ENCODE data around the gene GPC3. TPM values are rescaled to one million over a fixed set of nuclear protein-coding genes. Genes with fewer than 3 reads are reported as not detected.

Gene GPC3
- polyA plus RNA-seq, 1 of the 3 experiments (the other 2 are of a cell fraction): 1.4 TPM

DNA sequence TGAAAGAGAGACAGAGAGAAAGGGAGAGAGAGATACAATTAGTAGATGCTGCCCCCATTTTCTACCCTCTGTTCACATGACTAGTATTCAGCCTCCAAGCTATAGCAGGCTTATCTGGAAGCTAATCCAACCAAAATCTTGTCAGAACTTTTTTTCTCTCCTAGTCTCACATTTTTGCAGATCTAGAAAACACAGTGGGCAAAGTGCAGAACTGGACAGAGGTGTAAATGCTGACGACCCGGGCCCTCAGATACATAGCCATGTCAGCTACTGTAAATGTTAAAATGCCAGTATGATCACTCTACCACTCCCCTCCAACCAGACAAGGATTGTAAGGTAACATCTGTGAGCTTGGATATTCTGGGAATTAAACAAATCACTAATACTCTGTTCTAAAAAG lies 34.3 kb downstream of the GPC3 start:
- H3F3A ChIP-seq (replicated peaks; ENCODE audit: insufficient read depth): no peaks in the 10 kb centered on the region
- ChIA-PET CTCF (interaction anchor here (1.1 to 1.5 kb wide), 3 partner anchors 9 to 75 kb away, joined by 3 to 4 read pairs (median 3); no protein-coding TSS in a partner anchor), POLR2A (no interaction called here)
- 38% methylated on average over 2 of the region's 2 CpGs for WGBS (ENCODE audit: low lambda C conversion rate)
- no peaks in the 10 kb centered on the region for H3K79me2 ChIP-seq (ENCODE audit: insufficient read depth)
- H3K27ac ChIP-seq (ENCODE audit: low read depth in 2 of 2, low read length in 1 of 2): no peak overlapping the region
- H3K36me3 ChIP-seq (replicated peaks in 1 of 2; ENCODE audit: control insufficient read depth in 1 of 2, insufficient read depth in 2 of 2, low read length in 1 of 2): no peaks in the 10 kb centered on the region
- H3K9me3 ChIP-seq: no peaks in the 10 kb centered on the region
- no peak overlapping the region for H3K4me2 ChIP-seq
- no peak for DNase-seq
- TF ChIP-seq IRF3 (IDR thresholded peaks at IDR 0.05; ENCODE audit: low read depth, low read length) (no peak), NRF1 (IDR thresholded peaks at IDR 0.05; ENCODE audit: low read depth, low read length) (no peak), FOSL2 (IDR thresholded peaks at IDR 0.05; ENCODE audit: borderline replicate concordance, low read depth) (no peak), RFX5 (IDR thresholded peaks at IDR 0.05; ENCODE audit: low read length) (no peak), RCOR1 (IDR thresholded peaks at IDR 0.05; ENCODE audit: low read length) (no peak)
- TF ChIP-seq, protein P1, sequence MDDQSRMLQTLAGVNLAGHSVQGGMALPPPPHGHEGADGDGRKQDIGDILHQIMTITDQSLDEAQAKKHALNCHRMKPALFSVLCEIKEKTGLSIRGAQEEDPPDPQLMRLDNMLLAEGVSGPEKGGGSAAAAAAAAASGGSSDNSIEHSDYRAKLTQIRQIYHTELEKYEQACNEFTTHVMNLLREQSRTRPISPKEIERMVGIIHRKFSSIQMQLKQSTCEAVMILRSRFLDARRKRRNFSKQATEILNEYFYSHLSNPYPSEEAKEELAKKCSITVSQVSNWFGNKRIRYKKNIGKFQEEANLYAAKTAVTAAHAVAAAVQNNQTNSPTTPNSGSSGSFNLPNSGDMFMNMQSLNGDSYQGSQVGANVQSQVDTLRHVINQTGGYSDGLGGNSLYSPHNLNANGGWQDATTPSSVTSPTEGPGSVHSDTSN (IDR thresholded peaks at IDR 0.05): no peak
- TF ChIP-seq, protein P2, sequence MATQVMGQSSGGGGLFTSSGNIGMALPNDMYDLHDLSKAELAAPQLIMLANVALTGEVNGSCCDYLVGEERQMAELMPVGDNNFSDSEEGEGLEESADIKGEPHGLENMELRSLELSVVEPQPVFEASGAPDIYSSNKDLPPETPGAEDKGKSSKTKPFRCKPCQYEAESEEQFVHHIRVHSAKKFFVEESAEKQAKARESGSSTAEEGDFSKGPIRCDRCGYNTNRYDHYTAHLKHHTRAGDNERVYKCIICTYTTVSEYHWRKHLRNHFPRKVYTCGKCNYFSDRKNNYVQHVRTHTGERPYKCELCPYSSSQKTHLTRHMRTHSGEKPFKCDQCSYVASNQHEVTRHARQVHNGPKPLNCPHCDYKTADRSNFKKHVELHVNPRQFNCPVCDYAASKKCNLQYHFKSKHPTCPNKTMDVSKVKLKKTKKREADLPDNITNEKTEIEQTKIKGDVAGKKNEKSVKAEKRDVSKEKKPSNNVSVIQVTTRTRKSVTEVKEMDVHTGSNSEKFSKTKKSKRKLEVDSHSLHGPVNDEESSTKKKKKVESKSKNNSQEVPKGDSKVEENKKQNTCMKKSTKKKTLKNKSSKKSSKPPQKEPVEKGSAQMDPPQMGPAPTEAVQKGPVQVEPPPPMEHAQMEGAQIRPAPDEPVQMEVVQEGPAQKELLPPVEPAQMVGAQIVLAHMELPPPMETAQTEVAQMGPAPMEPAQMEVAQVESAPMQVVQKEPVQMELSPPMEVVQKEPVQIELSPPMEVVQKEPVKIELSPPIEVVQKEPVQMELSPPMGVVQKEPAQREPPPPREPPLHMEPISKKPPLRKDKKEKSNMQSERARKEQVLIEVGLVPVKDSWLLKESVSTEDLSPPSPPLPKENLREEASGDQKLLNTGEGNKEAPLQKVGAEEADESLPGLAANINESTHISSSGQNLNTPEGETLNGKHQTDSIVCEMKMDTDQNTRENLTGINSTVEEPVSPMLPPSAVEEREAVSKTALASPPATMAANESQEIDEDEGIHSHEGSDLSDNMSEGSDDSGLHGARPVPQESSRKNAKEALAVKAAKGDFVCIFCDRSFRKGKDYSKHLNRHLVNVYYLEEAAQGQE (IDR thresholded peaks at IDR 0.05; ENCODE audit: low read depth, low read length): no peak
- no peaks in the 10 kb centered on the region for H3K4me1 ChIP-seq (ENCODE audit: control insufficient read depth in 1 of 2, insufficient read depth in 2 of 2, low read depth in 1 of 2, low read length in 1 of 2)
- no peaks in the 10 kb centered on the region for H3K27me3 ChIP-seq (ENCODE audit: insufficient read depth)
- no peak overlapping the region for H2AFZ ChIP-seq (ENCODE audit: low read depth)
- no peak overlapping the region for H3K9ac ChIP-seq
- no peaks in the 10 kb centered on the region for H4K20me1 ChIP-seq (ENCODE audit: insufficient read depth)
- H3K9me2 ChIP-seq: no peaks in the 10 kb centered on the region
- H3K4me3 ChIP-seq (ENCODE audit: low read depth in 2 of 2, low read length in 1 of 2): no peak overlapping the region

- H3K9me3 ChIP-seq: no peaks in the 10 kb centered on the region
- DNase-seq: no peak
- H3F3A ChIP-seq (replicated peaks; ENCODE audit: insufficient read depth): no peaks in the 10 kb centered on the region
- ChIA-PET POLR2A (no interaction called here), CTCF (interaction anchor here (1.1 to 1.5 kb wide), 2 partner anchors 10 to 19 kb away, joined by 3 read pairs; no protein-coding TSS in a partner anchor)
- H3K9ac ChIP-seq: no peak overlapping the region
- H2AFZ ChIP-seq (ENCODE audit: low read depth): no peak overlapping the region
- no peaks in the 10 kb centered on the region for H4K20me1 ChIP-seq (ENCODE audit: insufficient read depth)
- H3K27me3 ChIP-seq (ENCODE audit: insufficient read depth): no peaks in the 10 kb centered on the region
- H3K4me2 ChIP-seq: no peak overlapping the region
- no peaks in the 10 kb centered on the region for H3K4me1 ChIP-seq (ENCODE audit: control insufficient read depth in 1 of 2, insufficient read depth in 2 of 2, low read depth in 1 of 2, low read length in 1 of 2)
- TF ChIP-seq JUND (IDR thresholded peaks at IDR 0.05) (no peak), ZBTB33 (IDR thresholded peaks at IDR 0.05; ENCODE audit: borderline replicate concordance, low read depth) (no peak), EZH2phosphoT487 (IDR thresholded peaks at IDR 0.05; ENCODE audit: borderline replicate concordance, low read depth) (no peak), MEF2A (IDR thresholded peaks at IDR 0.05; ENCODE audit: borderline replicate concordance, low read depth) (no peak), RCOR1 (IDR thresholded peaks at IDR 0.05; ENCODE audit: low read length) (no peak), RAD21 (IDR thresholded peaks at IDR 0.05; ENCODE audit: low read length) (no peak), SMC3 (IDR thresholded peaks at IDR 0.05; ENCODE audit: low read depth, low read length) (no peak), TCF12 (IDR thresholded peaks at IDR 0.05) (no peak), FOSL2 (IDR thresholded peaks at IDR 0.05; ENCODE audit: borderline replicate concordance, low read depth) (no peak), EP300 (IDR thresholded peaks at IDR 0.05; ENCODE audit: borderline replicate concordance in 1 of 2, low read depth in 1 of 2, low read length in 1 of 2) (no peak), NRF1 (IDR thresholded peaks at IDR 0.05; ENCODE audit: low read depth, low read length) (no peak), TEAD4 (IDR thresholded peaks at IDR 0.05; ENCODE audit: borderline replicate concordance, insufficient read depth) (no peak), YY1 (IDR thresholded peaks at IDR 0.05; ENCODE audit: low read depth) (no peak)
- TF ChIP-seq, protein P1 (IDR thresholded peaks at IDR 0.05): no peak
- TF ChIP-seq, protein P3, sequence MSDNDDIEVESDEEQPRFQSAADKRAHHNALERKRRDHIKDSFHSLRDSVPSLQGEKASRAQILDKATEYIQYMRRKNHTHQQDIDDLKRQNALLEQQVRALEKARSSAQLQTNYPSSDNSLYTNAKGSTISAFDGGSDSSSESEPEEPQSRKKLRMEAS (IDR thresholded peaks at IDR 0.05; ENCODE audit: low read depth): no peak
- 31% methylated on average over 3 of the region's 3 CpGs for WGBS (ENCODE audit: low lambda C conversion rate)
- H3K9me2 ChIP-seq: no peaks in the 10 kb centered on the region
- no peak overlapping the region for H3K27ac ChIP-seq (ENCODE audit: low read depth in 2 of 2, low read length in 1 of 2)
- no peak overlapping the region for H3K4me3 ChIP-seq (ENCODE audit: low read depth in 2 of 2, low read length in 1 of 2)
- H3K36me3 ChIP-seq (replicated peaks in 1 of 2; ENCODE audit: control insufficient read depth in 1 of 2, insufficient read depth in 2 of 2, low read length in 1 of 2): no peaks in the 10 kb centered on the region
- H3K79me2 ChIP-seq (ENCODE audit: insufficient read depth): no peaks in the 10 kb centered on the region
Measured at GRCh38 chrX:133950214-133950613, 35.2 kb downstream of the GPC3 start.

Measured in SK-N-SH (cell line).